ENCODE measurements around the gene ABCG2.
"Not testable (repeated sequence)": the region's sequence is repeated elsewhere in the genome, so short reads cannot be mapped to it uniquely, and the experiment has no call there.

Gene ABCG2

GRCh38 chr4:88130544-88131305 lies 27.7 kb downstream of the ABCG2 start:
- DNase-seq (ENCODE audit: low read depth): no peak
- TF ChIP-seq CTCF (IDR thresholded peaks at IDR 0.05; ENCODE audit: low read depth, low read length, missing control alignments): no peak
- H3K4me3 ChIP-seq (ENCODE audit: low read depth, low read length): no peak overlapping the region

GRCh38 chr4:88130003-88130402 lies 28.4 kb downstream of the ABCG2 start:
- TF ChIP-seq CTCF (IDR thresholded peaks at IDR 0.05; ENCODE audit: low read depth, low read length, missing control alignments): no peak
- no peak for DNase-seq (ENCODE audit: low read depth)
- H3K4me3 ChIP-seq (ENCODE audit: low read depth, low read length): no peak overlapping the region

- not testable (repeated sequence) for H3K4me3 ChIP-seq (ENCODE audit: low read depth, low read length); DNase-seq (ENCODE audit: low read depth)
These were observed 36.2 kb downstream of the ABCG2 start for GRCh38 chr4:88122260-88122659.

- no peak for DNase-seq (ENCODE audit: low read depth)
- TF ChIP-seq CTCF (IDR thresholded peaks at IDR 0.05; ENCODE audit: low read depth, low read length, missing control alignments): no peak
- H3K4me3 ChIP-seq (ENCODE audit: low read depth, low read length): no peak overlapping the region
These were observed 38.5 kb downstream of the ABCG2 start for GRCh38 chr4:88119943-88120342.

GRCh38 chr4:88115587-88115986 lies 42.9 kb downstream of the ABCG2 start:
- no peak overlapping the region for H3K4me3 ChIP-seq (ENCODE audit: low read depth, low read length)
- TF ChIP-seq CTCF (IDR thresholded peaks at IDR 0.05; ENCODE audit: low read depth, low read length, missing control alignments): no peak
- DNase-seq (ENCODE audit: low read depth): no peak

- no peak for TF ChIP-seq CTCF (IDR thresholded peaks at IDR 0.05; ENCODE audit: low read depth, low read length, missing control alignments)
- no peak for DNase-seq (ENCODE audit: low read depth)
- H3K4me3 ChIP-seq (ENCODE audit: low read depth, low read length): no peak overlapping the region
These were observed 45.6 kb downstream of the ABCG2 start for GRCh38 chr4:88112856-88113255.

- no peak for DNase-seq (ENCODE audit: low read depth)
- no peak for TF ChIP-seq CTCF (IDR thresholded peaks at IDR 0.05; ENCODE audit: low read depth, low read length, missing control alignments)
- no peak overlapping the region for H3K4me3 ChIP-seq (ENCODE audit: low read depth, low read length)
These were observed 47.6 kb downstream of the ABCG2 start for GRCh38 chr4:88110826-88111225.

Data from GM12864 (cell line).